ENCODE measurements around the gene SYMPK. TPM values are rescaled to one million over a fixed set of nuclear protein-coding genes. Genes with fewer than 3 reads are reported as not detected.

SYMPK gene
- total RNA-seq, 4 donors from 2014 or later = 28.4 to 36.6 (median 31.6) TPM

- Histone ChIP-seq H3K36me3 (peaks cover 11 to 39% (median 19%) of the 10 kb centered on the region in 3 donors), H3K27me3 (no peaks in the 10 kb centered on the region), H3K9me3 (no peaks in the 10 kb centered on the region), H3K4me3 (peak overlapping the region in 3 of 4 donors; percentile 55 to 64 (median 57)), H3K27ac (peak overlapping the region; percentile 79 to 92 (median 89)), H3K4me1 (peaks cover 51 to 81% (median 64%) of the 10 kb centered on the region in 3 donors)
- WGBS, 2 donors = 26 to 41% methylated on average over 10 to 17 of the region's 26 CpGs
- DNase-seq = no peak
- intact Hi-C loops (cut with DNase I) = no loop called here
- no peak for TF ChIP-seq CTCF (IDR thresholded peaks at IDR 0.05)
- peak in 1 of 4 donors; percentile 12 for TF ChIP-seq POLR2A (IDR thresholded peaks at IDR 0.05)
Measured at GRCh38 chr19:45782820-45783785, 79.8 kb downstream of the SYMPK start.

GRCh38 chr19:45782162-45782691 is 80.7 kb downstream of the SYMPK start, which contains the start of gene DMPK:
Gene DMPK, minus strand, starts transcription at chr19:45782490. Its CDS starts 138 bp downstream, at chr19:45782352.
- TF ChIP-seq CTCF (IDR thresholded peaks at IDR 0.05) (no peak), POLR2A (IDR thresholded peaks at IDR 0.05) (peak in 1 of 4 donors; percentile 32)
- Histone ChIP-seq H3K27ac (peak within 1 kb of the TSS; percentile 79 to 92 (median 89)), H3K36me3 (peaks cover 15 to 39% (median 24%) of the 10 kb centered on the region in 3 donors), H3K9me3 (no peaks in the 10 kb centered on the region), H3K27me3 (no peaks in the 10 kb centered on the region), H3K4me3 (peak within 1 kb of the TSS; percentile 31 to 64 (median 56)), H3K4me1 (peaks cover 51 to 82% (median 64%) of the 10 kb centered on the region in 3 donors)
- no peak for DNase-seq
- 13 to 30% methylated on average over 2 to 3 of the region's 18 CpGs for WGBS, 2 donors
- intact Hi-C loops (cut with DNase I) = no loop called here

DNA sequence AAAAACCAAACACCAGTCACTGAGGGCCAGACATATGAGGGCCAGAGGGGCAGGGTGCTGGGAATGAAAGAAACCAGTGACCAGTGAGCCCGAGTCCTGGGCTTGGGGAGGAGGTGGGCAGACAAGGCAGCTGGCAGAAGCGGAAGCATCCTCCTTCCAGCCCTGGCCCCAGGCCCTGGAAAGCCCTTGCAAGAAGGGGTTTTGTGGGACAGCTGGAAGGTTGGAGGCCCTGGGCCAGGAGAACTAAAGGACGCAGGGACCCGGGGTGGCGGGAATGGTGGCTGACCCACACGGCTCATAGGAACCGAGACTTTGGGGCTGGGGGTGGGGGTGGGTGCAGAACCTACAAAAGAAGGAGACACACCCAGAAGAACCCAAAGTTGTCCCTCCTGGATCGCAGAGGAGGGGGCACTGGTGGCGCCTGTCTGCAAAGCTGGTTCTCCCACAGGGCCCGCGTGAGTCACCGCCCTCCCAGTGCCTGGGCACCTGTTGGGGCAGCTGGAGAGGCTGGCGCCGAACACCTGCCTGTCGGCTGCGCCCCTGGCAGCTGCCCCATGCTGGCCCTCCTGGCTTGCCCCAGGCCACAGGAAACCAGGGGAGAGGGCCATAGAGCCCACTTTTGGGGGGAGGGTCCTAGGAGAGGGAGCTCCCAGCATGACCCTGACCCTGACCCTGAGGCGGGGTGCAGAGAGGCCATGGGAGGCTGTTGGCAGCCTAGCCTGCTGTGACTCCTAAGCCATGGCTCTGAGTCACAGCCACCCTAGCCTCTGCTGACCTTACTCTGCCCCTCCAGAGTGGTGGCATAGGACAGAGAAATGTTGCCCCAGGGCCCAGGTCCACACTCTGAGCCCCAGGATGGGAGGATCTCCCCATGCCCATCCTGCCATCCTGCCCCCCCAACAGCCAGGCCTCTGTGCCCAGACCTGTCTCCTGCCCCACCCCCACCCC is 81.5 kb downstream of the SYMPK start:
- Histone ChIP-seq H3K36me3 (peaks cover 22 to 39% (median 23%) of the 10 kb centered on the region in 3 donors), H3K9me3 (no peaks in the 10 kb centered on the region), H3K4me3 (peak overlapping the region; percentile 31 to 64 (median 56)), H3K27me3 (no peaks in the 10 kb centered on the region), H3K4me1 (peaks cover 51 to 82% (median 64%) of the 10 kb centered on the region in 3 donors), H3K27ac (peak overlapping the region; percentile 79 to 92 (median 89))
- no peak for DNase-seq
- WGBS, 2 donors = 11 to 24% methylated on average over 5 to 7 of the region's 17 CpGs
- TF ChIP-seq POLR2A (IDR thresholded peaks at IDR 0.05) (no peak), CTCF (IDR thresholded peaks at IDR 0.05) (peak in 1 of 6 experiments; percentile 5)
- intact Hi-C loops (cut with DNase I) = no loop called here

DNA sequence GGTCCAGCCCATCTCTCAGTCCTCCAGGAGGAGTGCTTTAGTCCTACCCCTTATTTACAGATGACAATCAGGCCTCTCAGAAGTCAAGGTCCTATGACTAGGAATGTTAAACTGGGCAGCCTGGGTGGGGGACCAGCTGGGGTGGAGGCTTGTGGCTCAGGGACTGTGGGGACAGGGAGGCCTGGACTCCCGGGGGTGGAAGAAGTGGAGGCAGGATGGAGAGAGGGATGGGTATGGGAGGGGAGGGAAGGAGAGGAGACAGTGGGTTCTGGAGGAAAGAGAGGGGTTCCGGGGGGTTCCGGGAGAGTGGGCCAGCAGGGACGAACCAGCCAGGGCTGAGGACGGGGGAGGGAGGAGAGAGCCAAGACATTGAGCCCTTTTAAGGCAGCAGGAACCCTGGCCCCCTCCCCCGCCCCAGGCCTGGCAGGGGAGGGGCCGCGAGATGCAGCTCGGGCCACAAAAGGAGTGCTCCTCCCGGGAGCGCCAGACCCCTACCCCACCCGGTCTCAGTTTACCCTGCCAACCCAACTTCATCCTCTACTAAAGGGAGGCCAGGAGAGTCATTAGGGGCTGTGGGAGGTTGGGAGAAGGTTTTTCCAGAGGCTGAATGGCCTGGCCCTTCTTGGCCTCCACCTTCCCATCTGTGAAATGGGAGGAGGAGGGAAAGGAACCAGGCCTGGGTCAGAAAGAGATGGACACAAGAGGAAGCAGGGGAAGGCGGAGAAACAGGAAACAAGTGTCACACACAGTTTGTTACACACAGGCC is 82.3 kb downstream of the SYMPK start:
- H3K4me3 ChIP-seq = peak overlapping the region; percentile 31 to 64 (median 56)
- intact Hi-C loops (cut with DNase I) = no loop called here
- H3K27me3 ChIP-seq = no peaks in the 10 kb centered on the region
- H3K4me1 ChIP-seq = peaks cover 51 to 76% (median 64%) of the 10 kb centered on the region in 3 donors
- H3K36me3 ChIP-seq = peaks cover 14 to 34% (median 17%) of the 10 kb centered on the region in 3 donors
- TF ChIP-seq POLR2A (IDR thresholded peaks at IDR 0.05) = no peak
- TF ChIP-seq CTCF (IDR thresholded peaks at IDR 0.05) = no peak
- DNase-seq = no peak
- WGBS, 2 donors = 32% methylated on average over 12 to 13 of the region's 13 CpGs
- no peaks in the 10 kb centered on the region for H3K9me3 ChIP-seq
- peak overlapping the region; percentile 79 to 92 (median 89) for H3K27ac ChIP-seq
